ACHN (cell line): Measurements from ENCODE around the gene MMP17.
"Not testable (repeated sequence)": the region's sequence is repeated elsewhere in the genome, so short reads cannot be mapped to it uniquely, and the experiment has no call there.

Experiments
- DNase-seq: peaks from one replicate; pipeline ENCODE4 v3.0.0-alpha.2; 2015
- in situ Hi-C: cut with HindIII; loops from 2 replicates; pipeline ENCODE4 v1.10.0; 2017; ENCODE audit warnings: low sequenced_read_pairs, low pct_ligation_motif_present, low pct_unique_long_range_greater_than_20kb

The MMP17 gene

GRCh38 chr12:131872154-131873051 is 44.2 kb downstream of the MMP17 start:
- no peak for DNase-seq
- in situ Hi-C loops, result no loop called here

GRCh38 chr12:131873293-131873692 is 45.1 kb downstream of the MMP17 start:
- in situ Hi-C loops, result no loop called here
- no peak for DNase-seq

GRCh38 chr12:131874972-131875371 is 46.8 kb downstream of the MMP17 start:
- DNase-seq, in situ Hi-C loops: not testable (repeated sequence)

- DNase-seq, in situ Hi-C loops: not testable (repeated sequence)
Observed at GRCh38 chr12:131877216-131877615, 49.0 kb downstream of the MMP17 start.

- in situ Hi-C loops, DNase-seq: not testable (repeated sequence)
Observed at GRCh38 chr12:131878436-131878835, 50.2 kb downstream of the MMP17 start.

GRCh38 chr12:131882804-131883520 is 54.8 kb downstream of the MMP17 start:
- in situ Hi-C loops, result no loop called here
- no peak for DNase-seq

- in situ Hi-C loops, result no loop called here
- DNase-seq, result no peak
Observed at GRCh38 chr12:131883521-131883900, 55.3 kb downstream of the MMP17 start.

- DNase-seq, in situ Hi-C loops: not testable (repeated sequence)
Observed at GRCh38 chr12:131885076-131885475, 56.9 kb downstream of the MMP17 start.

- DNase-seq, result no peak
- in situ Hi-C loops, result no loop called here
Observed at GRCh38 chr12:131885543-131886057, 57.4 kb downstream of the MMP17 start.

GRCh38 chr12:131891722-131892121 is 63.5 kb downstream of the MMP17 start:
- DNase-seq, in situ Hi-C loops: not testable (repeated sequence)

GRCh38 chr12:131892711-131893604 is 64.8 kb downstream of the MMP17 start:
- in situ Hi-C loops, result no loop called here
- DNase-seq, result no peak

GRCh38 chr12:131893605-131894312 is 65.6 kb downstream of the MMP17 start:
- in situ Hi-C loops, result no loop called here
- no peak for DNase-seq

- in situ Hi-C loops, result no loop called here
- DNase-seq, result peak; percentile 93
Observed at GRCh38 chr12:131894313-131894860, 66.2 kb downstream of the MMP17 start, which contains the start of gene ULK1. Gene ULK1, plus strand, starts transcription at chr12:131894622. Its CDS starts 380 bp downstream, at chr12:131895002.

GRCh38 chr12:131894981-131895639 is 66.9 kb downstream of the MMP17 start:
- DNase-seq, result no peak
- in situ Hi-C loops, result no loop called here

GRCh38 chr12:131895640-131896079 is 67.5 kb downstream of the MMP17 start:
- in situ Hi-C loops, result no loop called here
- no peak for DNase-seq

GRCh38 chr12:131896080-131896810 is 68.1 kb downstream of the MMP17 start:
- in situ Hi-C loops, result no loop called here
- DNase-seq, result peak; percentile 91
